SJSA1 (cell line): ENCODE data around the gene RALA. TPM values are rescaled to one million over a fixed set of nuclear protein-coding genes. Genes with fewer than 3 reads are reported as not detected.

ENCODE experiments used
- DNase-seq, 2 experiments: peaks; one replicate each; pipeline ENCODE4 v3.0.0-alpha.2; 2015 to 2020; ENCODE audit warnings: low spot score in 2 of 2, low read depth in 1 of 2
- H3K27ac ChIP-seq: fragments of 250-450 bp; sonication (Bioruptor Pico); 2 replicates; pipeline ENCODE4 v1.5.1; 2020; ENCODE audit warnings: mild to moderate bottlenecking, moderate library complexity
- H3K27me3 ChIP-seq: fragments of 250-450 bp; sonication (Bioruptor Pico); replicated peaks from 2 replicates; pipeline ENCODE4 v1.5.1; 2020; ENCODE audit warnings: mild to moderate bottlenecking, moderate library complexity
- H3K36me3 ChIP-seq: fragments of 250-450 bp; sonication (Bioruptor Pico); 2 replicates; pipeline ENCODE4 v1.5.1; 2020; ENCODE audit warnings: mild to moderate bottlenecking
- H3K4me1 ChIP-seq: fragments of 250-450 bp; sonication (Bioruptor Pico); replicated peaks from 2 replicates; pipeline ENCODE4 v1.6.1; 2021; ENCODE audit warnings: mild to moderate bottlenecking
- H3K4me3 ChIP-seq: fragments of 250-450 bp; sonication (Bioruptor Pico); 2 replicates; pipeline ENCODE4 v1.5.1; 2020; ENCODE audit warnings: mild to moderate bottlenecking
- H3K9me3 ChIP-seq: fragments of 250-450 bp; sonication (Bioruptor Pico); replicated peaks from 2 replicates; pipeline ENCODE4 v1.5.1; 2020; ENCODE audit warnings: mild to moderate bottlenecking
- total RNA-seq: library from RNA; depleted of rRNA; stranded (reverse); fragments of >200 nt; shearing (Covaris generic); gene quantifications from 2 replicates; pipeline ENCODE4 v1.2.3, GENCODE V29; 2014; rRNA removed

The RALA gene
- 12.7 and 17.8 TPM in 2 replicates for total RNA-seq

GRCh38 chr7:39623047-39623731 is at the start of gene RALA:
TSS of gene RALA (plus strand) at chr7:39623572. CDS start at chr7:39686668, 63,096 bp downstream.
- peak; percentile 91 to 96 for DNase-seq
- Histone ChIP-seq H3K9me3 (no peaks in the 10 kb centered on the region), H3K4me3 (peak within 1 kb of the TSS; percentile 85), H3K4me1 (peaks cover 59% of the 10 kb centered on the region), H3K36me3 (peaks cover 8% of the 10 kb centered on the region; the same call in 1 of the 2 replicates), H3K27me3 (no peaks in the 10 kb centered on the region), H3K27ac (peak within 1 kb of the TSS; percentile 87)

DNA sequence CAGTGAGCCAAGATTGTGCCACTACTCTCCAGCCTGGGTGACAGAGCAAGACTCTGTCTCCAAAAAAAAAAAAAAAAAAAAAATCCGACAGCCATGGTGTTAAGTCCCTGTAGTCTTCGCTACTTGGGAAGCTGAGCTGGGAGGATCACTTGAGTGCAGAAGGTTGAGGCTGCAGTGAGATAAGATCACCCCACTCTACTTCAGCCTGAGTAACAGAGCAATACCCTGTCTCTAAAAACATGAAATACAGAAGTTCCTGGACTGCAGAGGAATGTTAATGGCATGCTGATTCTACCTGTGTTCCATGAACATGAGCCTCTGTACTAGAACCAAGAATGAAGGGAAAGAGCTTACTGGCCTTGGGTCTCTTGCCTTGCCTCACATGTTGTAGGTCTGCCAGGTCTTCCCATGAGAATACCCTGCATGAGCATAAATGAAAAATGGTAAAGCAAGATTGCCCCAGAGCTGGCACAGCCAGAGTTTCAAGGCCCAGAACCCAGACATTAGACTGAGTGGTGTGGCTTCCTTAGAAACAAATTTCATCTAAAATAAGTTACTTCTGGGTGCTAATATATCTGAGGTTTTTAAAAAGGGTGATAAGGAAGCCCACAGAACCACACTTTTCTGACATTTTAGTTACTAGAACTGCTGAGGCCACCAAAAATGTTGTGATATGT is 48.6 kb upstream of the RALA start:
- no peaks in the 10 kb centered on the region for H3K9me3 ChIP-seq
- H3K27me3 ChIP-seq: no peaks in the 10 kb centered on the region
- DNase-seq: no peak
- peaks cover 52% of the 10 kb centered on the region for H3K36me3 ChIP-seq
- no peaks in the 10 kb centered on the region for H3K4me1 ChIP-seq
- H3K27ac ChIP-seq: no peak overlapping the region
- H3K4me3 ChIP-seq: no peak overlapping the region

DNA sequence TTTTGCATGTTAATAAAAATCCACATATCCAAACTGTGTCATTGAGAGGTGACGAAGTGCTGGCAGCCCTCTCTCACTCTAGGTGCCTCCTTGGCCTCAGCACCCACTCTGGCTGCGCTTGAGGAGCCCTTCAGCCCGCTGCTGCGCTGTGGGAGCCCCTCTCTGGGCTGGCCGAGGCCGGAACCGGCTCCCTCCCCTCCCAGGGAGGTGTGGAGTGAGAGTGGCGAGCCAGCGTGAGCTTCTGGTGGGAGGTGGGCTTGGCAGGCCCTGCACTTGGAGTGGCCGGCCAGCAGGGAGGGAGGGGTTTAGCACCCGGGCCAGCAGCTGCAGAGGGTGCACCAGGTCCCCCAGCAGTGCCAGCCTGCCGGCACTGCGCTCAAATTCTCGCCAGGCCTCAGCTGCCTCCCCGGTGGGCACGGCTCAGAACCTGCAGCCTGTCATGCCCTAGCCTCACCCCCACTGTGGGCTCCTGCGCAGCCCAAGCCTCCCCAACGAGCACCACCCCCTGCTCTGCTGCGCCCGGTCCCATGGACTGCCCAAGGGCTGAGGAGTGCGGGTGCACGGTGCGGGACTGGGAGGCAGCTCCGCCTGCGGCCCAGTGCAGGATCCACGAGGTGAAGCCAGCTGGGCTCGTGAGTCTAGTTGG is 46.0 kb upstream of the RALA start:
- Histone ChIP-seq H3K9me3 (no peaks in the 10 kb centered on the region), H3K27ac (no peak overlapping the region), H3K27me3 (no peaks in the 10 kb centered on the region), H3K36me3 (peaks cover 36% of the 10 kb centered on the region), H3K4me1 (no peaks in the 10 kb centered on the region), H3K4me3 (no peak overlapping the region)
- DNase-seq: no peak

DNA sequence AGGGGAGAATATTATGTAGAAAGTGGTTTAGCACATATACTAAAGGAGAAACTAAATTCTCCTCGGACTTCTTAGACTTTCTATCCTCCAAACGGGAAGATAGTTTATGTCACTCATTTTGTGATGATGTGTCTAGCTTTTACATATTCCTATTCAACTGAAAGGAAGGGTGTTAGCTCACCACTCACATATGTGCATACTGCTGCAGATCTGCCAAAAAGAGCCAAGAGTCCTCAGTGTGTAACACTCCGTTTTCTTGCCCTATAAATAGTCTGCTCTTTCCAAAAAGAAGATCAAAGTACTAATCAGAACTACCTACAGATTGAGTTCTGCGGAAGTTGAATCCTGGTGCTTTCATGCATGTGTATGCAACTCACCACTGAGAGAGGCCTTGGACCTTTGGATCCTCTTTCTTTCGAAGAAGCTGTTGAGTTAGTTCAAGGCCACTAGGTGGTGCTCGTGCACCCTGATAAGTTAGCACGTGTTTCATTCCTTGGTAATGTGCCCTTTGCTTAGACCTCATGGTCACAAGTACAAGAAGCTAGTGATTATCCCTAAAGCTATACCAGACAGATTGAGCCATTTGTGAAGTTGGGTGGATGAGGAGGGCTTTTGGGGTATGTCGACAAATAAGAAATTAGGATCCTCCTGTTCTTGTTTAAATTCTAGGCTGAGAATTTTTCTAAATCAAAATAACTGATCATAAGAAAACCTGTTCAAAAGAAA is 43.1 kb upstream of the RALA start:
- DNase-seq: peak; percentile 65 to 68
- no peaks in the 10 kb centered on the region for H3K9me3 ChIP-seq
- no peaks in the 10 kb centered on the region for H3K4me1 ChIP-seq
- no peak overlapping the region for H3K27ac ChIP-seq
- no peaks in the 10 kb centered on the region for H3K27me3 ChIP-seq
- H3K36me3 ChIP-seq: peaks cover 11% of the 10 kb centered on the region
- no peak overlapping the region for H3K4me3 ChIP-seq

GRCh38 chr7:39582536-39582935 is 40.8 kb upstream of the RALA start:
- Histone ChIP-seq H3K27me3 (no peaks in the 10 kb centered on the region), H3K4me1 (peaks cover 7% of the 10 kb centered on the region), H3K4me3 (no peak overlapping the region), H3K27ac (no peak overlapping the region), H3K9me3 (no peaks in the 10 kb centered on the region), H3K36me3 (peaks cover 7% of the 10 kb centered on the region)
- no peak for DNase-seq

GRCh38 chr7:39583539-39583938 is 39.8 kb upstream of the RALA start:
- Histone ChIP-seq H3K4me3 (no peak overlapping the region), H3K4me1 (peaks cover 17% of the 10 kb centered on the region), H3K27ac (no peak overlapping the region), H3K27me3 (no peaks in the 10 kb centered on the region), H3K36me3 (peaks cover 4% of the 10 kb centered on the region; the same call in 1 of the 2 replicates), H3K9me3 (no peaks in the 10 kb centered on the region)
- no peak for DNase-seq

- H3K27me3 ChIP-seq: no peaks in the 10 kb centered on the region
- peaks cover 38% of the 10 kb centered on the region for H3K4me1 ChIP-seq
- no peaks in the 10 kb centered on the region for H3K9me3 ChIP-seq
- H3K4me3 ChIP-seq: no peak overlapping the region
- DNase-seq: peak; percentile 26 to 59
- H3K27ac ChIP-seq: peak overlapping the region; percentile 33
- H3K36me3 ChIP-seq: no peaks in the 10 kb centered on the region
Measured at GRCh38 chr7:39587393-39587792, 36.0 kb upstream of the RALA start.

DNA sequence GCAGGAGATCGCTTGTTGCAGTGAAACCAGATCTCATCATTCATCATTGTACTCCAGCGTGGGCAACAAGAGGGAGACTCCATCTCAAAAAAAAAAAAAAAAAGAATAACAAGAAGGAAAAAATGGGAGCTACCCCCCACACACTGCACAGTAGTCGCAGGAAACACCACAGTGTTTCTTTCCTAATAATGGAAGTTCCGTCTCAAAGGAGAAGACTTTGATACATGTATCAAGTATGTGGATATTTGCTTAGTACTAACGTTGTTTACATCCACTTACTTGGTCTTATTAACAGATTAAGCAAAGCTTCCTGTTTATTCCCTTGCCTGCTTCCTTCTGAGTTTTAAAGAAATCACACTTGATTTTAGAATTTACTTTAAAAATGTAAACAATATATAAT is 35.0 kb upstream of the RALA start:
- Histone ChIP-seq H3K27me3 (no peaks in the 10 kb centered on the region), H3K4me1 (peaks cover 42% of the 10 kb centered on the region), H3K27ac (peak overlapping the region; percentile 33; the same call in 1 of the 2 replicates), H3K36me3 (no peaks in the 10 kb centered on the region), H3K4me3 (no peak overlapping the region), H3K9me3 (no peaks in the 10 kb centered on the region)
- peak in 1 of 2 experiments; percentile 63 for DNase-seq

GRCh38 chr7:39589323-39590111 is 33.9 kb upstream of the RALA start:
- Histone ChIP-seq H3K4me3 (no peak overlapping the region), H3K36me3 (no peaks in the 10 kb centered on the region), H3K27ac (peak overlapping the region; percentile 33), H3K27me3 (no peaks in the 10 kb centered on the region), H3K9me3 (no peaks in the 10 kb centered on the region), H3K4me1 (peaks cover 42% of the 10 kb centered on the region)
- peak; percentile 84 to 89 for DNase-seq

DNA sequence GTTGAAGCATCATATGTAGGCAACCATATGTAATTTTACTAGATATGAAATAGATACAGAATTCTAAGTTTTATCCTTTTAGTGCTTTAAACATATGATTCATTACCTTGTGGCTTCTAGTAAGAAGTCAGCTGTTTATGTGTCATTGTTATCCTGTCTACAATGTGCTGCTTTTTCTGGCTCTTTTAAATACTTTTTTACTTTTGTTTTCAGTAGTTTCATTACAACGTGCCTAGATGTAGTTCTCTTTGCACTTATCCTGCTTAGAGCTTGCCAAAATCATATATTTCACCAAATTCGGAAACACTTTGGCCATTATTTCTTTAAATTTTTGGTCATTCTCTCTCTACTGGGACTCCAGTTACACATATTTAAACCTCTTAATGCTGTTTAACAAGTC is 30.8 kb upstream of the RALA start:
- Histone ChIP-seq H3K27me3 (no peaks in the 10 kb centered on the region), H3K9me3 (no peaks in the 10 kb centered on the region)

GRCh38 chr7:39594988-39595620 is 28.3 kb upstream of the RALA start:
- peaks cover 22% of the 10 kb centered on the region for H3K4me1 ChIP-seq
- DNase-seq: peak in 1 of 2 experiments; percentile 26
- H3K36me3 ChIP-seq: no peaks in the 10 kb centered on the region
- no peak overlapping the region for H3K4me3 ChIP-seq
- no peak overlapping the region; the same call in 1 of the 2 replicates for H3K27ac ChIP-seq
- H3K27me3 ChIP-seq: no peaks in the 10 kb centered on the region
- no peaks in the 10 kb centered on the region for H3K9me3 ChIP-seq

More for the DNA sequence above, 30.8 kb upstream of the RALA start:
- DNase-seq: peak in 1 of 2 experiments; percentile 60
- Histone ChIP-seq H3K4me3 (no peak overlapping the region), H3K4me1 (peaks cover 46% of the 10 kb centered on the region), H3K27ac (peak overlapping the region; percentile 30; the same call in 1 of the 2 replicates), H3K36me3 (no peaks in the 10 kb centered on the region)

DNA sequence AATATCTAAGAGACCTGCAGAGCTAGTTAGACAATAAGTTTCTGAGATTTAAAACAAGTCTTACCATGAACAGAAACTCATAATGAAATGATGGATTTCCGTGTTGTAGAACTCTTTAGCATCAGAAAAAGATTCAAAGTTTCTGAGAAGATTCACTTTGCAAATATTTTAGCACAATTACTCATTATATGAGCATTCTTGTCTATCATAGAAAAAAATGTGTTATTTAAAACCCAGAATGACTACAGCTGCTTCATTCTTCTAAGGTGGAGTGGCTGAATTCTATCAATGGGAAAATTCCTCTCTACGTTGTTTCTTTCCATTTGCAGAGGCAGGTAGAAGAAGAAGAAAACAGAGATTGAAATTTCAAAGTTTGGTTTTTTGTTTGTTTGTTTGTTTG is 21.0 kb upstream of the RALA start:
- Histone ChIP-seq H3K4me1 (peaks cover 30% of the 10 kb centered on the region), H3K27ac (no peak overlapping the region), H3K27me3 (no peaks in the 10 kb centered on the region), H3K36me3 (no peaks in the 10 kb centered on the region), H3K9me3 (no peaks in the 10 kb centered on the region), H3K4me3 (no peak overlapping the region)
- DNase-seq: no peak
